Measurements from ENCODE around the gene ANXA10.

DNA sequence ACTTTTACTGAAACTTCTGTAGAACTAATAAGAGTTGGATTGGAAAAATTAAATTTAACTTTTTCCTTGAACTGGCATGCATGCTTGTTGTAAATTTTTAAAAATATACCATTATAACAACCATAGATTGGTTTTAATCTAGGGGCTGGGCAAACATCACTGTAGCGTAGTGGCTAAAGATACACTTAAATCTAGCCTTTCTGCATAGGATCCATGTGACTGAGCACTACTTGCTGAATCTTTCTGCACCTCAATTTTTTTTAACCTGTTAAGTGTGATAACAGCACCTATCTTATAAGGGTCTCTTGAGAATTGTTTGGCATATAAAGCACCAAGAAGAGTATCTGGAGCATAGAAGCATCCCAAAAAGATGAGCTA is 4.1 kb downstream of the ANXA10 start:
- no peak for TF ChIP-seq POU2F2 (IDR thresholded peaks at IDR 0.05; ENCODE audit: low read depth, low read length)
- no peak for TF ChIP-seq POLR2A (IDR thresholded peaks at IDR 0.05; ENCODE audit: low read depth, low read length)
- TF ChIP-seq POLR2AphosphoS5 (IDR thresholded peaks at IDR 0.05; ENCODE audit: low read depth, low read length), result no peak
